RWPE2 (cell line): Measurements from ENCODE around the gene HIRIP3.
"Not testable (repeated sequence)": the region's sequence is repeated elsewhere in the genome, so short reads cannot be mapped to it uniquely, and the experiment has no call there.

Source experiments
- ATAC-seq: fragments of 200-7000 bp; cut with Tn5 transposase; 3 replicates; pipeline ENCODE4 v1.9.1; 2021; ENCODE audit warnings: low read depth
- DNase-seq: peaks from one replicate; pipeline ENCODE4 v3.0.0-alpha.2; 2020; ENCODE audit warnings: low spot score
- H3K27ac ChIP-seq: fragments of 450-650 bp; 2 replicates; pipeline ENCODE4 v1.5.1; 2017; ENCODE audit warnings: mild to moderate bottlenecking; ENCODE audit not compliant: poor library complexity, severe bottlenecking
- H3K27me3 ChIP-seq: fragments of 250-450 bp; sonication (Bioruptor Pico); 2 replicates; pipeline ENCODE4 v1.5.1; 2021; ENCODE audit warnings: mild to moderate bottlenecking, moderate library complexity; ENCODE audit not compliant: insufficient read depth, poor library complexity, severe bottlenecking
- H3K36me3 ChIP-seq: fragments of 250-450 bp; sonication (Bioruptor Pico); 2 replicates; pipeline ENCODE4 v1.5.1; 2020; ENCODE audit warnings: low read depth, mild to moderate bottlenecking, moderate library complexity
- H3K4me1 ChIP-seq: fragments of 250-450 bp; sonication (Bioruptor Pico); 2 replicates; pipeline ENCODE4 v1.5.1; 2021; ENCODE audit warnings: mild to moderate bottlenecking, moderate library complexity; ENCODE audit not compliant: insufficient read depth, poor library complexity, severe bottlenecking
- H3K4me3 ChIP-seq: fragments of 250-450 bp; sonication (Bioruptor Pico); 2 replicates; pipeline ENCODE4 v1.5.1; 2021; ENCODE audit warnings: mild to moderate bottlenecking, moderate library complexity; ENCODE audit not compliant: severe bottlenecking
- H3K9me3 ChIP-seq: fragments of 250-450 bp; sonication (Bioruptor Pico); 2 replicates; pipeline ENCODE4 v1.5.1; 2021; ENCODE audit warnings: mild to moderate bottlenecking, moderate library complexity; ENCODE audit not compliant: severe bottlenecking
- CTCF ChIP-seq: fragments of 450-650 bp; IDR thresholded peaks from one replicate; pipeline ENCODE4 v1.5.1; 2017; ENCODE audit warnings: mild to moderate bottlenecking, moderate library complexity; ENCODE audit not compliant: poor library complexity, severe bottlenecking

HIRIP3 gene

GRCh38 chr16:29961479-29962343 is 33.7 kb downstream of the HIRIP3 start, which contains the start of gene TMEM219:
TMEM219 (plus strand) TSS chr16:29962079; CDS start chr16:29963144, 1,065 bp downstream.
- peaks cover 5% of the 10 kb centered on the region for H3K4me1 ChIP-seq
- peak within 1 kb of the TSS; percentile 57 for H3K27ac ChIP-seq
- TF ChIP-seq CTCF, result peak; percentile 35
- peaks cover 14% of the 10 kb centered on the region for H3K36me3 ChIP-seq
- peak within 1 kb of the TSS; percentile 53 for H3K4me3 ChIP-seq
- DNase-seq, result peak; percentile 78
- no peaks in the 10 kb centered on the region for H3K27me3 ChIP-seq
- no peaks in the 10 kb centered on the region for H3K9me3 ChIP-seq
- ATAC-seq, result peak; percentile 88

- Histone ChIP-seq H3K4me3 (peak overlapping the region; percentile 53), H3K27me3 (no peaks in the 10 kb centered on the region), H3K36me3 (peaks cover 8% of the 10 kb centered on the region), H3K4me1 (peaks cover 5% of the 10 kb centered on the region), H3K9me3 (no peaks in the 10 kb centered on the region), H3K27ac (peak overlapping the region; percentile 57)
- no peak for TF ChIP-seq CTCF
- ATAC-seq (no peak), DNase-seq (no peak)
Measured at GRCh38 chr16:29961127-29961478, 34.3 kb downstream of the HIRIP3 start.

GRCh38 chr16:29959821-29960220 is 35.6 kb downstream of the HIRIP3 start:
- H3K9me3 ChIP-seq, H3K27me3 ChIP-seq, DNase-seq, H3K27ac ChIP-seq, H3K36me3 ChIP-seq, ATAC-seq, H3K4me1 ChIP-seq, H3K4me3 ChIP-seq: not testable (repeated sequence)

GRCh38 chr16:29959293-29959692 is 36.1 kb downstream of the HIRIP3 start:
- H3K36me3 ChIP-seq, result peaks cover 3% of the 10 kb centered on the region; the same call in 1 of the 2 replicates
- H3K9me3 ChIP-seq, result no peaks in the 10 kb centered on the region
- ATAC-seq (no peak), DNase-seq (no peak)
- H3K27ac ChIP-seq, result no peak overlapping the region
- no peaks in the 10 kb centered on the region for H3K27me3 ChIP-seq
- TF ChIP-seq CTCF, result no peak
- no peak overlapping the region for H3K4me3 ChIP-seq
- peaks cover 5% of the 10 kb centered on the region for H3K4me1 ChIP-seq

- Histone ChIP-seq H3K27me3 (no peaks in the 10 kb centered on the region), H3K36me3 (peaks cover 3% of the 10 kb centered on the region; the same call in 1 of the 2 replicates), H3K27ac (no peak overlapping the region), H3K9me3 (no peaks in the 10 kb centered on the region), H3K4me3 (no peak overlapping the region), H3K4me1 (peaks cover 5% of the 10 kb centered on the region)
- ATAC-seq, result no peak
- no peak for DNase-seq
- TF ChIP-seq CTCF, result no peak
Measured at GRCh38 chr16:29958756-29959155, 36.7 kb downstream of the HIRIP3 start.
